Bladder microvascular endothelial cell (primary cell): ENCODE data around the gene OXER1. TPM values are rescaled to one million over a fixed set of nuclear protein-coding genes. Genes with fewer than 3 reads are reported as not detected.

ENCODE experiments used
- total RNA-seq: library from RNA; depleted of rRNA; stranded (reverse); fragments of >200 nt; gene quantifications from 2 replicates; pipeline ENCODE4 v1.2.3, GENCODE V29; 2014

Gene OXER1
- total RNA-seq, result not detected in 2 replicates

GRCh38 chr2:42764096-42764495, at the start of gene OXER1:
TSS of gene OXER1 (minus strand) at chr2:42764135. CDS start at chr2:42764062, 73 bp downstream.

GRCh38 chr2:42792583-42793333, 28.8 kb upstream of the OXER1 start, which contains the start of gene HAAO:
TSS of gene HAAO (minus strand) at chr2:42792583. CDS start at chr2:42792536, 47 bp downstream.

Other genes starting within 250 kb of the OXER1 start
- 14.2 and 27.6 TPM in 2 replicates for gene MTA3, start 195.5 kb downstream of the OXER1 start, total RNA-seq
- 0.16 TPM in 1 of 2 replicates, not detected in the other for gene HAAO, start 28.4 kb upstream of the OXER1 start, total RNA-seq